Kidney capillary endothelial cell (primary cell): ENCODE measurements around the gene FAF2.

ENCODE experiments used
- DNase-seq: peaks from one replicate; pipeline ENCODE4 v3.0.0-alpha.2; 2018; ENCODE audit warnings: low spot score

The FAF2 gene

GRCh38 chr5:176507911-176508310 lies 59.7 kb downstream of the FAF2 start:
- DNase-seq, result no peak

DNA sequence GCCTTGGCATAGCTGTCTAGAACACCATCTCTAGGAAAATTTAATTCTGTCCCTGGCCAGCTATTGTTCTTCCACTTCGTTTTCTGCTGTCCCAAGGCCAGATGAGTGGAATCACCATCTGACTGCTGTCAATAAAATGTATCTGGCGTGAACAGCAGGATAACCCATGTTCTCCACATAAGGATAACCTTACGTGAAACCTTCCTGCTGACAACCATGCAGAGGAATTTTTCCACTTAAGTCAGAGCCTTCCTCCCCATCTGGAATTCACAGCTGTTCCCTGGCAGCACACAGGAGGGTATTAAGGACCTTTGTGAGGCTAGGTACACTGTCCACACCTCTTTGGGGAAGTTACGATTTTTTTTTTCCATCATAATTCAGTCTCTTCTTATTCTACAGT lies 60.4 kb downstream of the FAF2 start:
- no peak for DNase-seq

DNA sequence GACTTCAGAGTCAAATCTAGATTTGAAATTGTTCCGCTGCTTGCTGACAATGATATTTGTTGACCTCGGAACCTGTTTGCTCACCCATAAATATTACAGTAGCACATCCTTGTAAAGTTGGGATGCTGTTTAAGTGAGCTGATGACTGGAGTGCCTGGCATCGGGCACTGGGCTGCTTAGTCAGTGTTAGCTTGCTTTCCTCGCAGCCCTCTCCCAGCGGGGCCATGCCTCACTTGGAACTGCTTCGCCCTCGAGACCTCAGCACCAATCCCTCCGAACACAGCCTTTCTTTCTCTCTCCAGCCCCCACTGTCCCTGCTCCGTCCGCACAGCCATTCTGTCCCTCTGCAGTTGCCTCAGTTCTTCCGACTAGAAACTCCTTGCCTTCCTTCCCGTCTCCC lies 65.6 kb downstream of the FAF2 start:
- DNase-seq, result no peak

GRCh38 chr5:176514244-176514950 lies 66.2 kb downstream of the FAF2 start:
- no peak for DNase-seq

DNA sequence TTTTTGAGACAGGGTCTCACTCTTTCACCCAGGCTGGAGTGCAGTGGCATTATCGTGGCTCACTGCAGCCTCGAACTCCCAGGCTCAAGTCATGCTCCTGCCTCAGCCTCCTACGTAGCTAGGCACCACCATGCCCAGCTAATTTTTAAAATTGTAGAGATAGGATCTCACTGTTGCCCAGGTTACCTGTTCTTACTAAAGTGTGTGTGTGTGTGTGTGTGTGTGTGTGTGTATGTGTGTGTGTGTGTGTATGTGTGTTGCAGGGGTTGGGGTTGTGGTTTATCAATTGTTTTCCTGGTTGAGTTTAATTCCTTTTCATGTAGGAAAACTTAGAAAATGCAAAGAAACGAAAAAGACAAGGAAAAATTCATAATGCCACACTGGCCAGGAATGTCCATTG lies 67.2 kb downstream of the FAF2 start:
- DNase-seq, result no peak

GRCh38 chr5:176517053-176517661 lies 69.0 kb downstream of the FAF2 start:
- DNase-seq, result no peak

DNA sequence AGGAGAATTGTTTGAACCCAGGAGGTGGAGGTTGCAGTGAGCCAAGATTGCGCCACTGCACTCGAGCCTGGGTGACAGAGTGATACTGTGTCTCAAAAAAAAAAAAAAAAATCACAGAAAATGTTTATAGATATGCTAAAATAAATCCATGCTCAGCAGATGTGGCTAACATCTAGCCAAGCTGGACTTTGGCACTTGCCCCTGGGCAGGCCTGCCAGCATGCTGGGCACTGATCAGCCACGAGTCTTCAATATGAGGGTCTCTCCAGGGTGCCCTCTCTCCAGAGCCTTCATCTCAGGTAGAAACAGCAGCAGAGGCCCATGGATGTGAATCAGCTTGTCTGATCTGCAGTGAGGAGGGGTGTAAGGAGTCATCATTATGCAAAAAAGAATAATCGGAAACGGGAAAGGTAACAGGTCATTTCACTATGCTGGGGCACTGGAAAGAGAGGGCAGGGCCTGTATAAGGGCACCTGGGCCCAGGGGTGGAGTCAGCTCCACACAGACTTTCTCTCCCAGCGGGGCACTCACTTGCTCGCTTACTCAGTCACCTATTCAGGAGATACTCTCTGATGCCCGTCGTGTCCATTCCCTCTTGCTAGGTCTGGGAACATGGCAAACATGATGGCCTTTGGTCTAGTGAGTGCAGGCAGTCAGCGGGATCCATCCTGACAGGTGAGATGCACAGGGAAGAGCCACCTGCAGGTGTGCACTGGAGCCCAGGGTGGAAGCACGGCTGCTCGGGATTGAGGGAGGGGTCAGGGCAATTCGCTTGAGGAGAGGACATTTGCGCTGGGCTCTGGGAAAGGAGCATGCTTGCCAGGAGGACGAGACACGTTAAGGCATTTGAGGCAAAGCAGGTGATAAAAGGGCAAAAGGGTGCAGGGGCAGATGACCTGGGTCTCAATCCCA lies 71.9 kb downstream of the FAF2 start:
- no peak for DNase-seq

DNA sequence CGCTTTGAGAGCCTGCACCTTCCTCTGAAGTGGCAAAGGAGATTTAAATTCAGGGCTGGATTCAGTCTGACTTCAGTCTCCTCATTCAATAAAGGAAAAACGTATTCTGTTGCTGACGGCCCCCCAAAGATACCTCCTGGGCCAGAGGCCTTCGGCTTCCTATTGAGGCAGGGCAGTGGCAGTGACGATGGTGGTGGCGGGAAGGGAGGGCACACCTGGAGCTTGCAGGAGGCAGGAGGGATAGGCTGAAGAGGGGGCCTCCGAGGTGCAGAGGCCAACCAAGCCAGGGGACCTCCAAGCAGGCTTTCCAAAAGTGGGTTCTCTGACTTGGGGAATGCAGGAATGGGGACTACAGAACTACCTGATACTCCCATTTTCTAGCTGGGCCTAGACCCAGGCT lies 73.1 kb downstream of the FAF2 start:
- DNase-seq, result no peak

GRCh38 chr5:176521699-176522263 lies 73.6 kb downstream of the FAF2 start:
- no peak for DNase-seq

GRCh38 chr5:176524138-176524537 lies 76.0 kb downstream of the FAF2 start:
- DNase-seq, result no peak

DNA sequence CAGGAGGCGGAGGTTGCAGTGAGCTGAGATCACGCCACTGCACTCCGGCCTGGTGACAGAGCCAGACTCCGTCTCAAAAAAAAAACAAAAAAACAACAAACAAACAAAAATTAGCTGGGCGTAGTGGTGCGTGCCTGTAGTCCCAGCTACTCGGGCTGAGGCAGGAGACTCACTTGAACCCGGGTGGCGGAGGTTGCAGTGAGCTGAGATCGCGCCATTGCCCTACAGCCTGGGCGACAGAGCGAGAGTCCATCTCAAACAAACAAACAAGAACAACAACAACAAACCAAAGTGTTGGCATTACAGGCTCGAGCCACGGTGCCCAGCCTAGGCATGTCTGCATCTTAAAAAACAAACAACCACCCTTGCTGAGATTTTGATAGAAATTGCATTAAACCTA lies 76.8 kb downstream of the FAF2 start:
- DNase-seq, result no peak

DNA sequence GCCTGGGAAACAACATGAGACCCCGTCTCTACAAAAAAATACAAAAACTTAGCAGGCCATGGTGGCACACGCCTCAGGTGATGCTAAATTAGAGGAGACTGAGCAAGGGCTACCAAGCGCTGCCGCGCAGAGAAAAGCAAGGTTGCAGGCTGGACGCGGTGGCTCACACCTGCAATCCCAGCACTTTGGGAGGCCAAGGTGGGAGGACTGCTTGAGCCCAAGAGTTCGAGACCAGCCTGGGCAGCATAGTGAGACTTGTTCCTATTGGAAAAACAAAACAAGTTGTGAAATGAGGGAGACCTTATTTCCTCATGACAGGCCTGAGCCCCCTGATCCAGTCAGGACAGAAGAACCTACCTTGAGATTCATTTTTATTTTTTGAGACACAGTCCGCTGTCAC lies 77.5 kb downstream of the FAF2 start:
- no peak for DNase-seq

- DNase-seq, result no peak
Measured at GRCh38 chr5:176526462-176526861, 78.3 kb downstream of the FAF2 start.

DNA sequence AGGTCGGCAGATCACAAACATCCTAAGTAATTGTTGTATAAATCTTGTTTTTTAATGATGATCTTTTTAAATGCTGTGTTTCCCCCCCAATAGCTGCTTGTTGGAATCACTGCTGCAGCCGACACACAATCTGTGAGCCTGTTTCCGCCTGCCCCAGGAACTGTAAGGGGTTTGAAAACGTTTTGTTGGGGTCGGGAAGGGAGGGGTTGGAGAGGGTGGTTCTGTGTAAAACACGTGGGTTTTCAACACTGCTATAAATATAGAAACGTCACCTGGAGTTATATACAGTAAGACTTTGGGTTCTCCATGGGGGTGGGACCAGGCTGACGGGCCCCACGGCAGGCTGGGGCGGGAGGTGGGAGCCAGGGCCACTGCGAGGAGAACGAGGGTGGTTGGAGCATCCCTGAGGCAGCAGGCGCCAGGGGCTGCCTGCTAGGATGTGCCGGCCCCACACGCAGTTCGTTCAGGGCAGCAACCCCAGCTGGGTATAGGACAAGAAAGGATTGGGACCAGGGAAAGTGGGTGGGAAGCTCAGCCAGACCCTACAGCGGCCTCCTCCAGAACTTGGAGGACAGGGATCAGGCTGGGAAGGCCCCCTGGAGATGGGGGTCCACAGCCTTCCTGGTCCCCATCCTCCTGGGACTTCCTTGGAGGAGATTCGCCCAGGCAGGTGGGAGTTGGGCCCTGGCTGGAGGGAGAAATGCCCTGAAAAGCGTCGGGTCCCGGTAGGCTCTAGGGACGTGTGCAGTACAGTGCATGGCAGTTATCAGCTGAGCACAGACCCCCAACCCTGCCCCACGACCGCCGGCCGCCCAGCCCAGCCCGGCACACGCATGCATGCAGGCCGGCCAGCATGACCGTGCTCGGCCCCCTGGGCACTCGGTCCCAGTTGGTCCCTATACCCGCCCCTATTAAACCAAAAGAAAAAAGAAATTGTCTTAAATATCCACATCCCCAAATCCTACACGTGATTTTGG lies 79.3 kb downstream of the FAF2 start:
- DNase-seq, result no peak

GRCh38 chr5:176528301-176528700 lies 80.1 kb downstream of the FAF2 start:
- no peak for DNase-seq

DNA sequence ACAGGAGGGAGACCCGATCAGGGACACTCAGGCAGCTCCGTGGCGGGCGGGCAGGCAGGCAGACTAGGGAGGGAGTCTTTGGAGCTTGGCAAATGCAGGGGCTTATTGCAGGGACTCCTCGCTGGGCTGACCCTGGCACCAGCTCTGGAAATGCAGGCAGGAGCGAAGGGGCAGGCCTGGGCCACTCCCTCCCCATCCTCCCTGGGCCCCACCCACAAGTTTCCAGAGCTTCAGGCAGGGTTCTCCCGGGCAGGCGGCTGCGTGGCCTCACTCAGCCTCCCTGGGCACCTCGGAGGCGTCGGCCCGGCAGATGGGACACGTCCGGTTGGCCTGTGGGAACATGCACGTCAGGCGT lies 80.6 kb downstream of the FAF2 start:
- no peak for DNase-seq

DNA sequence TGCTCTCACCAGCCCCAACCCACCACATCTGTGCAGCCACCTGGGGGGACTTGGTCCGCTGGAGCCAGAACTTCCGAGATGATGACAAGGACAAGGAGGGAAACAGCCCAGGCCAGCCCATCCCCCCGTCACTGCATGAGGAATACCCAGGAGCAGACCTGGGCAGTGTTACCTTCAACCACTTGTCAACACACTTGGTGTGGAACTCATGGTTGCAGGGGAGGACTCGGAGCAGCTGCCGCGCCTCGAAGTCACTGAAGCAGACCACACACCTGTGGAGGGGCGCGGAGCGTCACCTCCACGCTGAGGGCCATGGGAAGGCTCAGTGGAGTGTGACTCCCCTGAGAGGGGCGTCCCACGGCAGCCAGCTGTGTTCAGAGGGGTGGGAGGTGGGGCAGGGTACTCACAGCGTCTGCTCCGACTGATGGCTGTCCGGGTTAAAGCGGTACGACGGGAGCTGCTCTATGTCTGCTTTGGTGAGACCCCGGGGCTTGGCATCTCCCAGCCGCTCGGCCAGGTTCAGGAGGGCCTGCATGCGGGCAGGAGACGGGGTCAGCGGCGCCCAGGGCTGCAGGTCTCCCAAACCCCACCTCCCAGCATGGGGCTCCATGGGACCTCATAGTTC lies 81.0 kb downstream of the FAF2 start:
- DNase-seq, result no peak

GRCh38 chr5:176529741-176530141 lies 81.6 kb downstream of the FAF2 start:
- no peak for DNase-seq

GRCh38 chr5:176530393-176530982 lies 82.3 kb downstream of the FAF2 start:
- DNase-seq, result no peak

DNA sequence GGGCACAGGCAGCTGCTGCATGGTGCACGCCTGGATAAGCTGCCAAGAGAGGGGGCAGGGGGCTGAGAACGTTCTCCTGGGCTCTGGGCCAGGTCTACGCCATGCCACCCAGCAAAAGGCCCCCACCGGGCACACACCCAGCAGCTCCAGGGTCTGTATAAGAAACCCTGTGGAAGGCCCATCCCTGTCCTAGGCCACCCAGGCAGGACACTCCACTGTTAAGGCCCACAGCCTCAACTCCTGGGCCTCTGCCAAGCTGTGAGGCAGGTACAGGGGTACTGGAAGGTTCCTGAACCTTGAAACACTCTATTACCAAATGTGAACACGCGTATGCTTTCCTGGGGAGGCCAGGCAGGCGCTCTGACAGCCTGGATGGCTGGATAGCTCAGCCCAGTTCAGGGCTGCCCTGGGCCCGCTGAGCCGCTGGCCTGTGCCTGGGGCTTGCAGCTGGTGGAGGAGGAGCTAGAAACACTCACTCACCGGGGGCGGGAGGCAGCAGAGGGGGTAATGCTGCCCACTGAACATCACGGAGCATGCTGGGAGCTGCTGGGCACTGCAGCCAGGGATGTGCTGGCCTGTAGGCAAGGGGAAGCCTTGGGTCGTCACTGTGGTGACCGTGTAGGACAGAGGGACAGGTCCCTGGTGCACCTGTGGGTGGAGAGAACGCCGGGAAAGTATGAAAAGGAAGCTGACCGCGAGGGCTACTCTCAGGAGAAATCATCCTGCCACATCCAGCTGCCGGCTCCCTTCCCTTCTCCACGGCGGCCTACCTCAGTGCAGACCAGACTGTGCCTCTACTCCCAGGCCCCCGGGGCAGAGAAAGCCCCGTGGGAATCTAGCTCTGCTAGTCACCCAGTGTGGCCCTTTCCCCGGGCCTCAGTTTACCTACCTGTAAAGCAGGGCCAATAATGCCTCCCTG lies 83.1 kb downstream of the FAF2 start:
- DNase-seq, result no peak
